Measurements from ENCODE around the gene FOXP1. TPM values are rescaled to one million over a fixed set of nuclear protein-coding genes. Genes with fewer than 3 reads are reported as not detected.

The FOXP1 gene
- total and polyA plus RNA-seq, 12 donors, result 4.8 to 56.0 (median 43.8) TPM

DNA sequence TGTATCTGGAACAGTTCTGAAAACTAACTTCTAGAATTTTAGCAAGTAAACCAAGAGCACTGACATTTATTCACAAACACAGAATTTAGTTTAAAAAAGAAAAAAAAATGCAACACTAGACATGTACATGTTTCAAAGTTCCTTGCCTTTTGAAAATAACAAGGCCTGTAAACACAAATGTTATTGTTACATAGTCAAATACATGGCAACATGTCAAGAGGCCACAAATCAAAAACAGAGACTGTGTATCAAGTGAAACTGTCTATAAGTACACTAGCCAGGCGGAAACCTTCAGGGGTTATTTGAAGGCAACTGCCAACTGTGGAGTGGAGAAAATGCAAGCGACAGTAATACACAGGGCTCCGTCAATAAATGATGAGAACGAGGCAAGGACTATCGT is 547.6 kb downstream of the FOXP1 start:
- WGBS, 2 donors, result 41 to 65% methylated on average over 5 of the region's 5 CpGs
- intact Hi-C loops (cut with DNase I), result loop anchor here in 1 of 10 donors (10.0 kb wide), 1 partner anchor 209 kb away; no protein-coding TSS in a partner anchor

DNA sequence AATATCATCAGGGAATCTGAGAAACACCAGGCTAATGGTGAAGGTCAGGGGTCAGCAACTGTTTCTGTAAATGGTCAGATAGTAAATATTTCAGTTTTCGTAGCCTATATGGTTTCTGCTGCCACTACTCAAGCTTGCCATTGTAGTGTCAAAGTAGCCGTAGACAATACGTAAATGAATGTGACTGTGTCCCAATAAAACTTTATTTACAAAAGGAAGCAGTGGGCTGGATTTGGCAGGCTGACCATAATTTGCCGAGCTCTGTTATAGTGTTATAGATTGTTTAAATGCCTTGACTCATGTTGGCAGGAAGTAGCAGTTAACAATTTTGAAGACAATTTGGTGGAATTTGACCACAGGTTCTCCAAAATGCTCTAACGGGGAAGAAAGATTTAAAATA is 548.2 kb downstream of the FOXP1 start:
- Histone ChIP-seq H3K27ac (peak overlapping the region in 4 of 10 donors; percentile 10 to 41 (median 34)), H3K36me3 (peaks cover 0 to 71% (median 17%) of the 10 kb centered on the region in 9 donors), H3K9me3 (no peaks in the 10 kb centered on the region), H3K27me3 (no peaks in the 10 kb centered on the region), H3K4me1 (peaks cover 6 to 92% (median 60%) of the 10 kb centered on the region in 9 donors), H3K4me3 (no peak overlapping the region)
- no peak for DNase-seq
- TF ChIP-seq, protein P1, sequence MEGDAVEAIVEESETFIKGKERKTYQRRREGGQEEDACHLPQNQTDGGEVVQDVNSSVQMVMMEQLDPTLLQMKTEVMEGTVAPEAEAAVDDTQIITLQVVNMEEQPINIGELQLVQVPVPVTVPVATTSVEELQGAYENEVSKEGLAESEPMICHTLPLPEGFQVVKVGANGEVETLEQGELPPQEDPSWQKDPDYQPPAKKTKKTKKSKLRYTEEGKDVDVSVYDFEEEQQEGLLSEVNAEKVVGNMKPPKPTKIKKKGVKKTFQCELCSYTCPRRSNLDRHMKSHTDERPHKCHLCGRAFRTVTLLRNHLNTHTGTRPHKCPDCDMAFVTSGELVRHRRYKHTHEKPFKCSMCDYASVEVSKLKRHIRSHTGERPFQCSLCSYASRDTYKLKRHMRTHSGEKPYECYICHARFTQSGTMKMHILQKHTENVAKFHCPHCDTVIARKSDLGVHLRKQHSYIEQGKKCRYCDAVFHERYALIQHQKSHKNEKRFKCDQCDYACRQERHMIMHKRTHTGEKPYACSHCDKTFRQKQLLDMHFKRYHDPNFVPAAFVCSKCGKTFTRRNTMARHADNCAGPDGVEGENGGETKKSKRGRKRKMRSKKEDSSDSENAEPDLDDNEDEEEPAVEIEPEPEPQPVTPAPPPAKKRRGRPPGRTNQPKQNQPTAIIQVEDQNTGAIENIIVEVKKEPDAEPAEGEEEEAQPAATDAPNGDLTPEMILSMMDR (IDR thresholded peaks at IDR 0.05), result no peak
- WGBS, 2 donors, result 80 to 83% methylated on average over 5 of the region's 5 CpGs
- no peak for ATAC-seq
- intact Hi-C loops (cut with DNase I), result loop anchor here in 1 of 10 donors (10.0 kb wide), 1 partner anchor 209 kb away; no protein-coding TSS in a partner anchor

More for the DNA sequence above, 547.6 kb downstream of the FOXP1 start:
- TF ChIP-seq, protein P1 (IDR thresholded peaks at IDR 0.05), result no peak
- Histone ChIP-seq H3K4me3 (no peak overlapping the region), H3K9me3 (no peaks in the 10 kb centered on the region), H3K27me3 (no peaks in the 10 kb centered on the region), H3K27ac (peak overlapping the region in 2 of 10 donors; percentile 38 to 41), H3K36me3 (peaks cover 0 to 71% (median 23%) of the 10 kb centered on the region in 9 donors), H3K4me1 (peaks cover 6 to 88% (median 55%) of the 10 kb centered on the region in 9 donors)
- ATAC-seq (no peak), DNase-seq (no peak)

DNA sequence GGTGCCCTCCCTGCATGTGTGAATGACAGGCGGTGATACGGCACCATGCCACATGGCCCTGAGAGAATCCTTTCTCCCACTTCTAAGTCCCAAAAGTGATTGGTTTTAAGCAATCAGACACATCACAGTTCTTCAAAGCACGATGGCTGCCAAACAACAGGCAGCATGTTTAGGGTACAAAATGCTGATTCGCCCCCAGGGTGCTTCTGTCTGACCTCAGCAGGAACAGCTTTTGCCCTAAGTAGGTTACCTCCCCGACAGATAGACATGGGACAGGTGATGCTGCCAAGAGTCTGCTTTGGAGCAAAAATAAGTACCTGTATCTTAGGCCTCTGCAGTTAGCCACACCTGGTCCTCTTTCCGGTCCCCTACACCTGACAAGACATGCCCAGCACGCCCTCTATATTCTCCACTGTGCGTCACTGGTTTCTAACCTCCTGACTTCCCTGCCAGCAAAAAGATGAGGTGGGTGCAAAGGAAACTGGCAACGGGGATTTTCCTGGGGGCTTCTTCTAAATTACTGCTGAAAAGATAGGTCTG is 549.8 kb downstream of the FOXP1 start:
- 89 to 91% methylated on average over 9 of the region's 9 CpGs for WGBS, 2 donors
- TF ChIP-seq, protein P1 (IDR thresholded peaks at IDR 0.05), result no peak
- DNase-seq (no peak), ATAC-seq (no peak)
- intact Hi-C loops (cut with DNase I), result loop anchor here in 1 of 10 donors (10.0 kb wide), 1 partner anchor 211 kb away; no protein-coding TSS in a partner anchor
- Histone ChIP-seq H3K4me1 (peaks cover 6 to 87% (median 58%) of the 10 kb centered on the region in 9 donors), H3K36me3 (peaks cover 0 to 69% (median 15%) of the 10 kb centered on the region in 9 donors), H3K4me3 (no peak overlapping the region), H3K27me3 (no peaks in the 10 kb centered on the region), H3K9me3 (no peaks in the 10 kb centered on the region), H3K27ac (peak overlapping the region in 2 of 10 donors; percentile 68 to 81)

DNA sequence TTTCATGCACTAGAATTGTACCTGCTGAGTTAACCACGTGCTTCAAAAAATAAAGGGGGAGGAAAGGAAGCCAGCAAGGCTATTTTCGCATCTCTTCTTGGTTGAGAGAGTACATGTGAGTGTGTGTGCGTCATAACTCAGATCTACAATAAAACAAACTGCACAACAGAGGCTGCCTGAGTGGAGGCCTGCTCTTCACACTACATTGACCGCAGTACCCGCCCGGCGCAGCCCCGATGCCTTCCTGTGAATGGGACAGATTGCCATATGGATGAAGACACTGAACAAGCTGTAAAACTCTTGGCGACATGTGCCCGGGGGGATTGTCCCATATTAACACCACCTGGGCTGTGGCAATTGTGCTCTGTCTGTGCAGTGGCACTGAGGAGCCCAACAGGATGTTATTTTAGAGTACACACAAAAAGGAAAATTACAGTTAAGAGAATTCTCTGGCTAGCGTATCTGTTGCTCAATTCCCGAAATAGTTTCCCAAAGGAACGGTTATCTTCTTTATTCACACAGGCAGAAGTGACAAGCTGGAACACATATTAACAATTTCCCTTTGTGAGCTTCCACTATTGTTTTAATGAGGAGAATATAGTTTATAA is 551.5 kb downstream of the FOXP1 start:
- 48% methylated on average over 13 of the region's 13 CpGs for WGBS, 2 donors
- DNase-seq (peak; percentile 14 to 21), ATAC-seq (peak; percentile 36 to 68 (median 61))
- TF ChIP-seq, protein P1 (IDR thresholded peaks at IDR 0.05), result no peak
- intact Hi-C loops (cut with DNase I), result loop anchor here in 1 of 10 donors (10.0 kb wide), 1 partner anchor 213 kb away; no protein-coding TSS in a partner anchor
- Histone ChIP-seq H3K9me3 (no peaks in the 10 kb centered on the region), H3K27ac (peak overlapping the region in 9 of 10 donors; percentile 26 to 81 (median 51)), H3K36me3 (peaks cover 0 to 60% (median 4%) of the 10 kb centered on the region in 9 donors), H3K4me3 (no peak overlapping the region), H3K27me3 (no peaks in the 10 kb centered on the region), H3K4me1 (peaks cover 6 to 73% (median 57%) of the 10 kb centered on the region in 9 donors)

Data from heart right ventricle (tissue), 16 donors.